Upper lobe of left lung (tissue), 4 donors: ENCODE data around the gene TBCB.
"Not testable (repeated sequence)": the region's sequence is repeated elsewhere in the genome, so short reads cannot be mapped to it uniquely, and the experiment has no call there.

Experiments
- EP300 ChIP-seq, 4 donors: sonication (generic); formaldehyde crosslinking; IDR thresholded peaks; one replicate each; pipeline ENCODE4 v1.5.1; 2017; ENCODE audit warnings: antibody characterized with exemption in 4 of 4, control low read depth in 2 of 4
- POLR2A ChIP-seq, 4 donors: fragments of 450-650 bp; IDR thresholded peaks; one replicate each; pipeline ENCODE4 v1.5.1; 2016 to 2017; ENCODE audit warnings: antibody characterized with exemption in 4 of 4, mild to moderate bottlenecking in 2 of 4
- TF ChIP-seq, protein P1 (sequence below), 6 experiments: fragments of 450-650 bp in 4 of 6; fragments of 200-600 bp in 2 of 6; sonication (generic) in 2 of 6; IDR thresholded peaks; one replicate each; pipeline ENCODE4 v1.5.1; 2016 to 2019; ENCODE audit warnings: antibody characterized with exemption in 6 of 6

DNA sequence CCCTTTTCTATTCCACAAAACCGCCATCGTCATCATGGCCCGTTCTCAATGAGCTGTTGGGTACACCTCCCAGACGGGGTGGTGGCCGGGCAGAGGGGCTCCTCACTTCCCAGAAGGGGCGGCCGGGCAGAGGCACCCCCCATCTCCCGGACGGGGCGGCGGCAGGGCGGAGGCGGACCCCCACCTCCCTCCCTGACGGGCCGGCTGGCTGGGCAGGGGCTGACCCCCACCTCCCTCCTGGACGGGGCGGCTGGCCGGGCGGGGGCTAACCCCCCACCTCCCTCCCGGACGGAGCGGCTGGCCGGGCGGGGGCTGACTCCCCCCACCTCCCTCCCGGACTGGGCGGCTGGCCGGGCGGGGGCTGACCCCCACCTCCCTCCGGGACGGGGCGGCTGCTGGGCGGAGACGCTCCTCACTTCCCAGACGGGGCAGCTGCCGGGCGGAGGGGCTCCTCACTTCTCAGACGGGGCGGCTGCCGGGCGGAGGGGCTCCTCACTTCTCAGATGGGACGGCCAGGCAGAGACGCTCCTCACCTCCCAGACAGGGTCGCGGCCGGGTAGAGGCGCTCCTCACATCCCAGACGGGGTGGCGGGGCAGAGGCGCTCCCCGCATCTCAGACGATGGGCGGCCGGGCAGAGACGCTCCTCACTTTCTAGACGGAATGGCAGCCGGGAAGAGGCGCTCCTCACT, 46.3 kb upstream of the TBCB start:
- not testable (repeated sequence) for TF ChIP-seq POLR2A, EP300 (IDR thresholded peaks at IDR 0.05)
- TF ChIP-seq, protein P1, sequence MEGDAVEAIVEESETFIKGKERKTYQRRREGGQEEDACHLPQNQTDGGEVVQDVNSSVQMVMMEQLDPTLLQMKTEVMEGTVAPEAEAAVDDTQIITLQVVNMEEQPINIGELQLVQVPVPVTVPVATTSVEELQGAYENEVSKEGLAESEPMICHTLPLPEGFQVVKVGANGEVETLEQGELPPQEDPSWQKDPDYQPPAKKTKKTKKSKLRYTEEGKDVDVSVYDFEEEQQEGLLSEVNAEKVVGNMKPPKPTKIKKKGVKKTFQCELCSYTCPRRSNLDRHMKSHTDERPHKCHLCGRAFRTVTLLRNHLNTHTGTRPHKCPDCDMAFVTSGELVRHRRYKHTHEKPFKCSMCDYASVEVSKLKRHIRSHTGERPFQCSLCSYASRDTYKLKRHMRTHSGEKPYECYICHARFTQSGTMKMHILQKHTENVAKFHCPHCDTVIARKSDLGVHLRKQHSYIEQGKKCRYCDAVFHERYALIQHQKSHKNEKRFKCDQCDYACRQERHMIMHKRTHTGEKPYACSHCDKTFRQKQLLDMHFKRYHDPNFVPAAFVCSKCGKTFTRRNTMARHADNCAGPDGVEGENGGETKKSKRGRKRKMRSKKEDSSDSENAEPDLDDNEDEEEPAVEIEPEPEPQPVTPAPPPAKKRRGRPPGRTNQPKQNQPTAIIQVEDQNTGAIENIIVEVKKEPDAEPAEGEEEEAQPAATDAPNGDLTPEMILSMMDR (IDR thresholded peaks at IDR 0.05): not testable (repeated sequence)
